Measurements from ENCODE around the gene KDM4C.

DNA sequence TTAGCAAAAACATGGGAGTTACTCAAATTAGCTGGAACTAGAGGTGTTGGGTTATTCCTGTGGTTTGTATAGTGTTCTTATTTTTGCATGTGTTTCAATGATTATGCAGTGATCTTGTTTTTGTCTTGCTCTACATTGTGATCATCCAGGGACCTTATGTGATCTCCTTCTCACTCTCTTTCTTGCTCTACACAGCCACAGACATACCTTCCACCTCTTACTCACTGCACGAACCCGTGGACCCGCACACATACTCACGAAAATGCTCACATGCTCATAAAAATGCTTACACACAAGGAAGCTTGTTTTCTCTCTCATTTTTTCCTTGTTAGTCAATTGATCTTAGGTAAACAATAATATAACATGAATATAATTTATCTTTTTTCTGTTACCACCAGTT lies 187.1 kb downstream of the KDM4C start:
- TF ChIP-seq, protein P1, sequence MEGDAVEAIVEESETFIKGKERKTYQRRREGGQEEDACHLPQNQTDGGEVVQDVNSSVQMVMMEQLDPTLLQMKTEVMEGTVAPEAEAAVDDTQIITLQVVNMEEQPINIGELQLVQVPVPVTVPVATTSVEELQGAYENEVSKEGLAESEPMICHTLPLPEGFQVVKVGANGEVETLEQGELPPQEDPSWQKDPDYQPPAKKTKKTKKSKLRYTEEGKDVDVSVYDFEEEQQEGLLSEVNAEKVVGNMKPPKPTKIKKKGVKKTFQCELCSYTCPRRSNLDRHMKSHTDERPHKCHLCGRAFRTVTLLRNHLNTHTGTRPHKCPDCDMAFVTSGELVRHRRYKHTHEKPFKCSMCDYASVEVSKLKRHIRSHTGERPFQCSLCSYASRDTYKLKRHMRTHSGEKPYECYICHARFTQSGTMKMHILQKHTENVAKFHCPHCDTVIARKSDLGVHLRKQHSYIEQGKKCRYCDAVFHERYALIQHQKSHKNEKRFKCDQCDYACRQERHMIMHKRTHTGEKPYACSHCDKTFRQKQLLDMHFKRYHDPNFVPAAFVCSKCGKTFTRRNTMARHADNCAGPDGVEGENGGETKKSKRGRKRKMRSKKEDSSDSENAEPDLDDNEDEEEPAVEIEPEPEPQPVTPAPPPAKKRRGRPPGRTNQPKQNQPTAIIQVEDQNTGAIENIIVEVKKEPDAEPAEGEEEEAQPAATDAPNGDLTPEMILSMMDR (IDR thresholded peaks at IDR 0.05; ENCODE audit: insufficient read depth, low read length, poor library complexity, severe bottlenecking), result no peak
- TF ChIP-seq EZH2phosphoT487 (conservative IDR thresholded peaks at IDR 0.05; ENCODE audit: low read length), result no peak

All from SU-DHL-6 (cell line).